HuH-7 (cell line): ENCODE measurements around the gene B4GALNT3.

Experiments used
- DNase-seq: peaks from one replicate; pipeline ENCODE4 v3.0.0; 2011; ENCODE audit warnings: low spot score

B4GALNT3 gene

DNA sequence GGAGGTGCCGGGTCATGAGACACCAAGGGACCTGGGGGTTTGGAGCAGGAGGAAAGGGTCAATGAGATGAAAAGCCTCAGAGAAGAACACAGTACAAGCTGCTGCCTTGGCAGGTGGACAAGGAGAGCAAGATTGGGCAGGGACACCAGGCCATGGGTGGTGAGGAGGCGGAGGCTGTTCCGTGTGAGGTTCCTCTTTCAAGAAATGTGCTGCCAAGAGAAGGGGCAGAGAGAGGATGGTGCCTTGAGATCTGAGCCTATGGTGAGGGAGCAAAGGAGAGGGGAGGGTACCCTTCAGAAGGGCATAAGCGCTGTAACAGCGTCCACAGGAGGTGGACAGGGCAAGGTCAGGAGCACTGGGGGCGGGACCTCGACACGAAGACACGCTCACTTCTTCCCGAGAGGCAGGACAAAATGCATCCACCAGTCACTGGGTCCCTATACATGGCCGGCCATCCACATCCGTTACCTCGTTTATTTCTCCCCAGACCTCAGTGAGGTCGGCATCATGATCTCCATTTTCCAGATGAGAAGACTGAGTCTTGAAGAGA is 100.2 kb downstream of the B4GALNT3 start:
- DNase-seq, result no peak

DNA sequence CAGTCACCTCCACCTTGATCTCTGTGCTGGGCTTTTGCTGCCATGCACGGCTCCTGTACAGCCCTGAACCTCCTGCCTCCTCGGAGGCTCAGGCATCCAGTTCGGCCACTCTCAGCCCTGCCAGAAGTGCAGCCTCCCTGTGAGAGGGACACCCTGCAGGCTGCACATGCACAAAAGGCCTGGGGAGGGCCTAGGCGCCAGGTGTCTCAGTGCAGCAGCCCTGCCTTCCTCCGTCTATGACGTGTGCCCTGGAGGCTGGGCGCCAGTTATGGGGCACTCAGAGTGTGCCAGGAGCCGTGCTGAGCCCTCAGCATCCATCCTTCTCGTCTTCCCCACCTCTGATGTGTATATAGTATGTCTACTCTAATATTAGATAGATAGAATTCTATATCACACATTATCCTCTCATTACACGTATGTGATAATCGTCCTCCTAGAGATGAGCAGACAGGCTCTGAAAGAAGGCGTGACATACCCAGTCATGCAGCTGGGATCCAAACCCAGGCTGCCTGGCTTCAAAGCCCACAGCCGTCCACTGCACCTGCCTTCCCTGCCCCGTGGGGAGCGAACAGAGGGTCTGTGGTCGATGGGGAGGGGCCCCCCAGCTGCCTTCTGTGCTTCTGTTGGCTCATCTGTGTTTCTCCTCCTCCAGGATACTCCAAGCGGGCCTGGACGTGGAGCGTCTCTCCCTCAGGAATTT is 101.1 kb downstream of the B4GALNT3 start:
- DNase-seq, result no peak

DNA sequence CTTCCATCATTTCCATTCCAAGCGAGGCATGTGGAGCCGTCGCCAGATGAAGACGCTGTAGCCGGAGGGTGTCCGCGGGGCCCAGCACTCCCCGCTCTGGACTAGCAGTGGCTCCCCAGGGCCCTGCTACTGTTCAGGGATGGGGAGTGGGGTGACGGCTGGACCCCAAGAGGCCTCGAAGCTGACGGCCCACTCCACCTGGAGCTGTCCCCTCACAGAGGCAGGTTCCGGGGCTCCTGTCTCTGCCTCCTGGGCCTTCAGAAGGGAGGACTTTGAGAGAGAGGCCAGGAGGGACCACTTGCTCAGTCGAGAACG is 101.6 kb downstream of the B4GALNT3 start:
- no peak for DNase-seq

DNA sequence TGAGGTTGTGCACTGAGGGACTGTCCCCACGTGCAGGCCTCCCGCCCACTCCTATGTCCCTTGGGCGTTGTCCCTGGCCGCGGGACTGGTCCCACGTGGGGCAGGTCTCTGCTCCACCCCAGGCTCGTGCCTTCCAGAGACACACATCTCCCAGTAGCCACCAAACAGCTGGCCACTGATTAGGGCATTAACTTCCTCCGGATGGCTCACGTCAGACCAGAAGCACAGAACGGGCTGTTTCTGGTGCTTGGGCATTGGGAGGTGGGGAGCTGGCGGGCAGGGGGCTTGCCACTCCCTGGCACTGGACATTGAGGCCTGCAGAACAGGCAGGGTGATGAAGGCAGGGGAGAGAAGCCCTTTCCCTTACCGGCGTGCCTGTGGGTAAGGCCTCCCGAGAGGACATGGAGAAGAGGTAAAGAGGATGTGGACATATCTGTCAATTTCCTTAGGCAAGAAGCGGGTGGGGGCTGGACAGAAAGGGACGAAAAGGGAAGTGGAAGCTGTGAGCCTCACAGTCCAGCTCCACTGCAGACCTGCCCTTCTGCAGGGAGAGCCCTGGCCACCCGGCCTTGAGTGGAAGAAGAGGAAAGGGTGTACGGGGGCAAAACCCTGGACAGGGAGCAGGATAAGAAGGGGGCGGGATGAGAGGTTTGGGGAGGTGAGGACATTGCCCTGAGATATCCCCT is 102.3 kb downstream of the B4GALNT3 start:
- DNase-seq, result no peak

DNA sequence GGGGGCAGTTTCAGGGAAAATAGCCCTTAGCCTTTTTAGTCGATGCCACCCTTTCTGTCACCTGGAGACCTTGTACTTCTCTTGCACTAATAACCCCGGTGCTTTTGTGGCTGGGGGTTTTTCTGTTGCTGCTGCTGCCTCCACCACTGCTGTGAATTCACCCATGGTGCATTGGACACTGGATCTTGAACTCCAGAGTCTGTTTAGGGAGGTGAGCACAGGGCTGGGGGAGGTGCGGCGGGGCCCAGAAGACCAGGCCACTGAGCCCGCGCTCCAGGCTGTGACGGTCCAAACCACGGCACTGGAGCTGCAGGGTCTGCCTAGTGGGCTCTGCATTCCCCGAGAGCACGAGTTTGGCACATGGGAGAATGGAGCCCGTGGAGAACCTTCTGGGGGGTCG is 102.9 kb downstream of the B4GALNT3 start:
- no peak for DNase-seq

DNA sequence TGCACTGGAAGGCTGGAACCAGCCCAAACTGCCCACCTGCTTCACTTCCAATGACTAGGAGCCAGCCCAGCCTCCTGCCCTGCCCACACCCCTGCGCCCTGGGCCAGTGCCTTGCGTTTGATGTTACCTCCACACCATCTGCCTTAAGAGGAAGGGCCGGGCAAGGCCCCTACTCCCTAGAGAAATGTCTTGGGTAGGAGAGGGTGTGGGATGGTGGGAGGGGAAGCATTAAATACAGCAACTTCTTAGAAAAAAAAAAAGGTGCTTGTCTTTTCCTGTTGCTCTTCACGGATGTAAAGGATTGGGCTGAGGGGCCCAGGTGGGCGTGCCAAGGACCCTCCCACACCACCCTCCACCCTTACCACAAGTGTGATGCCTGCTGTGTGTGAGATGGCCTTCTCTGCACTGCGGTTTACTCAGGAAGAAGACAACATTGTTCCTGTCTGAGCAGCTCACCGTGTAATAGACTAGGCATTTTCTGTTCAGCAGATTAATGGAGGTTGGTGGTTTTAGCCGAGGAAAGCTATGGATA is 103.6 kb downstream of the B4GALNT3 start:
- DNase-seq, result no peak

DNA sequence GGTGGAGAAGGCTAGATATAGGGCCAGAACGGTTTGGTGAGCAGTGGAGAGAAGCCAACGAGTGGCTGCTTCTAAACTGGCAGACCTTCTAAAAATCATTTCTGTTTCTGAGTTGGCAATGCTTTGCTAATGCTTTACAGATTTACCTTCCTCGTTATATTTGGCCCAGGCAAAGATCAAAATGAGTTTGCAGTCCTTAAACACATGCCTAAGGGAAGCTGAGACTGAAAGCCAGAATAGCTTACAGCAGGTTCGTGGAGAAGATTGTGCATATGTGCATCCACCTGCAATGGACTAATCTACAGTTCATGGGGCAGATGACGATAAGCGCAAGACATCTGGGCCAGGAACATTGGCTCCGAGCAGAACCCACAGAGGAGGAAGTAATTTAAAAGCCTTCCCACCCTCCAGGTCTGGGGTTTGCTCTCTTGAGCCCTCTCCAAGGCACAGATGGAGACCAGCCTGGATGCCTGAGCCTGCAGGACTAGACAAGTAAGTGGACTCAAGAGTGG is 104.1 kb downstream of the B4GALNT3 start:
- no peak for DNase-seq

DNA sequence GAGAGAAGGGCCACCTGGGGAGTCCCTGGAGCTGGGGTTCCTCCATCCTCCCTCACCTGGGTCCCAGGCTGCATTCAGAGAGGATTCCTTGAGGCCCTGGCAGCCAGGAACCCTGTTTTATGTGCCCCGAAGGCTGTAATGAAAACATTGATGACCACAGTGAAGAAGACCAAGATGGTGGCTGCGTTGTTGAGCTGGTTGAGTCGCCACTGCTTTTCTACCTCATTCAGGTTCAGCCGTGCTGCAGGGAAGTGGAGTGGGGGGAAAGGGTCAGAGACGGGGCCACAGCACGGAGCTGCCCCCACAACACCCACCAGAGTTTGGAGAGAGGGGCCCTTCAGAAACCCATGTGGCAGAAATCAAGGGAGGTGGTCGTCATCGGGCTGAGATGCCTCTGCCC is 105.4 kb downstream of the B4GALNT3 start:
- DNase-seq, result no peak

DNA sequence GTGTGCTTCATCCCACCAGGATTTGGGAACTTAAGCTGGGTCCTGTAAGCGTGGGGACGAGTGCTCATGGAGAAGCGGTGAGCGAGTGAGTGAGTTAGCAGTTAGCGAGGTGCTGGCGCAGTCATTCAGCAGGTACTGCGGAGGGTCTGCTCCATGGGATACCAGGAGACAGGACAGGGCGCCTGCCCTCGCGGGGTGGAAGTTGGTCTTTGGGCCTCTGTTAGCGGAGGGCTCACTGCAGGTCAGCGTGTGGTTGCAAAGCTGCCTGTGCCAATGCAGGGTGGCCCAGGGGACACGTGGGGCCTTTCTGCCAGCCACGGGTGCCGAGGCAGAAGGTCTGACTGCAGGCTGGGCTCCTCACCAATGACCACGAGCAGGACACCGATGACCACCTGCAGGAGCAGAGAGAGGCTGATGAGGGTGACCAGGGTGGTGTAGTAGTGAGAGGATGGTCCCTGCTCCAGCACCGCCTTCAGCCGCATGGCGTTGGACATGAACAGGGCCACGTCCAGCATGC is 105.9 kb downstream of the B4GALNT3 start:
- DNase-seq, result no peak

DNA sequence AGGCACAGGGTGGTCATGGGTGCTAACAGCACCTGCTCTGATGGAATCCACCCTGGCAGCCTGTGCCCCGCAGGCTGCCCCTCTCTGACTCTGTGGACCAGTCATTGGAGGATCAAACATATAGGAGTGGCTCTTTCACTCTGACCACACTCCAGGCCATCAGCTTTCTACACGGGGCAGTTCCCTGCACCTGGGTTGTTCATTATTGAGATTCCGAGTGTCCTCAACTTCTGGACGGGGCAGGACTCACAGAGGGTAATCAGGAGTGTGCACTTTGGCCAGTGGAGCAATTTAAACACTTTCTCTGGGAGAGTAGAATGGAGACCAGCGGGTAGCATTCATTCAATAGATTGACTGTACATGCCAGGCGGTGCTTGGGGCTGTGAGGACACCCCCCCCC is 108.7 kb downstream of the B4GALNT3 start:
- DNase-seq, result no peak

DNA sequence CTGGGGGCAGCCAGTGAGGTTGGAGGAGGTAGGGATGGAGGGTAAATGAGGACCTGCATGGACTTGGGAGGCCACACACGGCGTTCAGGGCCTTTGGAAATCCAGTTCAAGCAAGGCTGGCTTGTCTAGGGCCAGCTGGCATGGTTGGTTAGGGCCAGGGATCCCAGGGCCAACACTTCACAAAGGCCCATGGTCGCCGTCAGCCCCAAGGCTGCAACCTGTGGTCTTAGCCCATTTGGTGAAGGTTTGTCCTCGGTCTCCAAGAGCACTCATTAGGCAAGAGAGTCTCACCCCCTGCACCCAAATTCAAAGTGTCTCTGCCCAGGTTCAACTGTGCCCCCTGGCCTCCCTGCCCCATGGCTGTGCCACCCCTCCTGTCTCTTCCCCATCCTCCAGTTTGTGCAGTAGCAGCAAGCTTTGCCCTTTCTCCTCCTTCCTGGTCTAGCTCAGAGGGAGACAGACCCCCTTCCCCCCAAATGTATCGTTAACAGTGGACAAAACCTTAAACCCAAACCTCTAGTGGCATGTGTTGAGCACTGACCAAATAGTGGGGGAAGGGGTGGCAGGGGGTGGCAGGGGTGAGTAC is 109.4 kb downstream of the B4GALNT3 start:
- no peak for DNase-seq

DNA sequence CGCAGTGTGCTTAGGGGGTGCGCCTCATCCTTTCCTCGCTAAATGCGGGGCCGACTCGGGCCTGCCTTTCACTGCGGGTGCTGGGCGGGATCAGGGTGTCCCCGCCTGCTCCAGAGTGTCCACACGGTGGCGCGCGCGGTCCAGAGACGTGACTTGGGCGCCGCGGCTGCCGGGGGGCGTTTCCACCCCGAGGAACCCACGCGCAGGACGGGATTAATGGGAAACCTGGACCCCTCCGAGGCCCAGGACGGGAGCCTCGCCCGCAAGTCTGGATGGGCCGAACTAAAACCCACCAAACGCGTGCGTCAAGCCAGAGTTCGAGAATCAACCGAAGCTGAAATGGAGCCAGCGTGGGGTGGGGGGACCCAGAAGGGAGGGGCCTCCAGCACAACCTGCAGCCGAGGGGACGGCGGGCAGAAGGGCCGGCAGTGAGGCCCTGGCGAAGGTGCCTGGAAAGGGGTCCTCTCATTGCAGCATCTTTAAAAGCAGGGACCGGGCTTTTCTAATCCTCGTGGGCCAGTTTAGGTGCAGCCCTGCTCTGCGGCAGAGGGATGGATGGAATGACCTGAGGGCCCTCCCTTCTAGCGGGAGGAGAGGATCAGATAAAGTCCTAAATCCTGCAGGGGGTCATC is 110.2 kb downstream of the B4GALNT3 start:
- peak; percentile 96 for DNase-seq

DNA sequence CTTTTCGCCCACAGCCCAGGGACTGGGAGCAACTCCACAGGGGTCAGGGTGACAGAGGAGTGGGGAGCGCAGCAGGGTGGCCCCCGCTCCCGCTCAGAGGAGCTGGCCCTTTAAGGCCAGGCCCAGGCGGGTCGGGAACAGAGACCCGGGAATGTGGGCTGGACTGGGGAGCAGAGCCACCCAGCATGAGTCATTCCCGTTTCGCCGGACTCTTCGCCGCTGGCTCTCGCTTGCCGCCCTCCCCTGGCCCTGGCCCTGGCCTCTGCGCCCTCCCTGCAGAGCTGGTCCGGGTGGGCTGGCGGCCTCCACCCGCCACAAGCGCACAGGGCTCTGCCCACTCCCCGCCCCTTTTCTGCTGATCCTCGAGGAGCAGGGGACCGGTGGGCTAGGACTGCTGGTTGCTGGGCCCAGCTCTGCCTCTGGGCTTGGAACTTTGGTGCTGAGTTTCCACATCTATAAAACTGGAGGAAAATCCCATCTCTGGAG is 110.7 kb downstream of the B4GALNT3 start:
- DNase-seq, result peak; percentile 90

DNA sequence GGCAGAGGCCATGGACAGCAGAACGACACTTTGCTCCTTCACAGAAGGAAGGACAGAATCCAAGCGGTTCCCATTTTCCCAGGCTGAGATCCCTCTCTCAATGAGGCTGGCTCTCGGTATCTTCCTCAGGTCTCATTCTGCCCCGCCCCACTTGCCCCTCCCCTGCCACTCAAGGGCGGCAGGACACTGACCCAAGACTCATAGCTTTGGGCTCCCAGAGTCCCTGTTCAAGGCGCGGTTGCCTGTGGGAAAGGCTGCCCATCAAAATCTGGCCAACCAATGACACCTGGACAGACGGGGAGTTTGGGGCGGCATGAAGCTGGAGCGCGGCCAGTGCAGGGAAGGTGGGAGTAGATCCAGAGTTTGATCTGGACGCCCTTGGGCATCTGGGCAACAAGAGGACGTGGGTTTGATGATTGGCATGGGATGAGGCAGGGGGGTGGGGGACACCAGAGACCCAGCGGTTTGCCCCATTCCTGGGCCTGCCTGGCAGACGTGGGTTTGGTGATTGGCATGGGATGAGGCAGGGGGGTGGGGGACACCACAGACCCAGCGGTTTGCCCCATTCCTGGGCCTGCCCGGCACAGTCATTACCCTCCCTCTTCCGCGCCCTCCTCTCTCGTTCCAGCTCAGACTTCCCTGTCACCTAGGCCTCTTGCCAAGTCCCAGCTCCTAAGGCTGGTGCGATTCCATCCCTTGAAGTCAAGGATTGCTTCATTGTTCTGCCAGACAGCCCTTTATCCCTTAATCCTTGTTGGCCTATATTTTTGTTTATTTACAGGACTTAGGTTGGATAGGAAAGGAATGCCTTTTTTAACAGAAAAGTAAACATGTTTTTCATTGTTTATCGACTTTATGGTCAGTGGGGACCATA is 111.4 kb downstream of the B4GALNT3 start:
- peak; percentile 70 for DNase-seq

DNA sequence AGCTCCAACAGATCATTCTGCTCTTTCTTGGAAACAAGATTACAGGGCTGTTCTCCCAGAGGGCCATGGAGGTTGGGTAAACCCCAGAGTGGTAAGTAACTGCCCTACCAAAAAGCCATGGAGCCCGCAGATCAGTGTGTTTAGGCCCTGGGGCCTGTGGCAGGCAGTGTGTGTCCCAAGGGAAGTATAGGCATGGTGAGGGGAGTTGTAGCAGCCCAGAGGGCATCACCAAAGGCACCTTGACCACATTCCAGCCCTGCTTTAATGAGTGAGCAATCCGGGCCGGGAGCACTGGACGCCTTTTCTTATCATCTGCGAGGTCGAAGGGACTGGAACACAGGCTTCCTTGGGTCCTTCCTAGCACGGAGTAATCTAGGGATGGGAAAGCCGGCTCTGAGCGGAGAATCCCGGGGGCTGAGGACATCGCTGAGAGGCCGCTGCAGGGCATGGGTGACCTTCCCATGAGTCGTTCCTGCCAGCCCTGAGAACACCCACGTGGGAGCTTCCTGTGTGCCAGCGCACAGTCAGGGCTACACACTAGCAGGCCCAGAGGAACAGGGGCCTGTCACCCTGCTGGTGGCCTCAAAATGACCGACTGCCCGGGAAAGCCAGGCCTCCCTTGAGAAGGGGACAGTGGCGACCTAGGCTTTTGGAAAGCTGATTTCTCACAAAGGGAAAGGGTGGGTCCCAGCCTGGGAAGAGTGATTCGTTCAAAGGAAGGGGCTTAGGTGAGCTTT is 112.2 kb downstream of the B4GALNT3 start:
- DNase-seq, result peak; percentile 53

DNA sequence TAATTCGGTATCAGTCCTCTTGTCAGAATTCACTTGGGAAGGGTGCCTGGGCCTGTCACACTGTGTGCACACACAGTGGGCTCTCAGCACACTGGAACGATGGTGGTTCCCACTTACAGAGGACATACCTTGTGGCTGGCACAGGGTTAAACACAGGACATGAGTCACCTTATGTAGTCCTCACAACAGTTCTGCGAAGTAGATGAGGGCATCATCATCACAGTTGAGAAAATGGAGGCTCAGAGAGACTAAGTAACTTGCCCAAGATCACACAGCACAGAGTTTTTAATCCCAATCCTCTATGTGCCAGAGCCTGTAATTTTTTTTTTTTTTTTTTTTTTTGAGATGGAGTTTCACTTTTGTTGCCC is 112.8 kb downstream of the B4GALNT3 start:
- DNase-seq, result no peak

DNA sequence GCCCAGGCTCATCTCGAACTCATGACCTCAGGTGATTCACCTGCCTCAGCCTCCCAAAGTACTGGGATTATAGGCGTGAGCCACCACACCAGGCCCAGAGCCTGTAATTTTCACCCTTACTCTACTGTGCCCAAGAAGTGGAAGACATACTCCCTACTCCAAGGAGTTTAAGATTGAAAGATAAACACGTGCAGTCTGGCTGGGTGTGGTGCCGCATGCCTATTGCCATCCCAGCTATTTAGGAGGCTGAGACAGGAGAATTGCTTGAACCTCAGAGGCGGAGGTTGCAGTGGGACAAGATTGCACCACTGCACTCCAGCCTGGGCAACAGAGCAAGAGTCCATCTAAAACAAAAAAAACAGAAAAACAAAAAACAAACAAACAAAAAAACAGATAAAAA is 113.5 kb downstream of the B4GALNT3 start:
- DNase-seq, result no peak

DNA sequence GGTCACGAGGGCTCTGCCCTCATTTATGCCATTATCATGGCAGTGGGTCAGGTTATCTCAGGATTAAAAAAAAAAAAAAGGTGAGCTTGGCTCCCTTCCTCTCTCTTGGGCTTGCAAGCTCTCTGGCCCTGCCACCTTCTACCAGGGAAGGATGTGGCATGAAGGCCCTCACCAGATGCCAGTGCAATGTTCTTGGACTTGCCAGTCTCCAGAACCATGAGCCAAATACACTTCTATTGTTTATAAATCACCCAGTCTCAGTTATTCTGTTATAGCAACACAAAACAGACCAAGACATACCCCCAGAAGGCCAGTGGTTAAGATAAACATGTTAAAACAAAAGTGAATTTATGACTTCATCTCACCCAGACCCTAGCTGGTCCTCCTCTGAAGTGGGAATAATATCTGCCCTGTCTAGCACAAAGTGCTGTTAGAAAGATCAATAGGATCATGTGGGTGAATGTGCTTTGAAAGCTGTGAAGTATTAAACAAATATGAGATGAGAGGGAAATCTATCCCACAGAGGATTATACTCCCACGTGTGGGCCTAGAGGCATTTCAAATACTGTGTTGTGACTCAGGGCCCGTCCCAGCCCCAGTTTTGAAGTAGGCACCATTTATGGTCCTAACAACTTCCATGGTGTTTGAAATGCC is 114.9 kb downstream of the B4GALNT3 start:
- no peak for DNase-seq

DNA sequence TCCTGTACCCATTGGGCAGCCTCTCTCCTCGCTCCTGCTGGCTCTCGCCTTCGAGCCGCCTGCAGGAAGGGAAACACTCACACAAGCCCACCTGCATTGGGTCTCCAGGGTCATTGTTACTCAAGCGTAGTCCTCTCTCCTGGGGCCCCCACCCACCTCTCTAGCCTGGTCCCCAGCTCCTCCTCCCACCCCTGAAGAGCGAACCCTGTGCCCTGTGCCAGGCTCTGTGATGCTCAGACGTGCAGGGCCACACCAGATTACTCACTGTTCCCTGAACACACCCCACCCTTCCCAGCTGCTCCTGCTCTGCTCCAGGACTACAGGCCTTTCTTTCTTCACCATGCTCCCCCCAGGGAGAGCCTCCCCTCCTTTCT is 115.4 kb downstream of the B4GALNT3 start:
- no peak for DNase-seq
